GM21737 (cell line): ENCODE measurements around the gene SCTR.
A peak's percentile ranks its signal among the peaks of the same experiment; 100 is the strongest.

Experiments
- ATAC-seq: cut with Tn5 transposase; IDR thresholded peaks from one replicate; pipeline ENCODE4 v1.9.1; 2021; ENCODE audit warnings: mild to moderate bottlenecking, moderate library complexity; ENCODE audit not compliant: unreplicated experiment

The SCTR gene

GRCh38 chr2:119525614-119526013, 1.3 kb upstream of the SCTR start:
- ATAC-seq = no peak

- ATAC-seq = no peak
Observed at GRCh38 chr2:119523383-119523951, 816 bp downstream of the SCTR start.

GRCh38 chr2:119522671-119523070, 1.6 kb downstream of the SCTR start:
- no peak for ATAC-seq

GRCh38 chr2:119521433-119522050, 2.7 kb downstream of the SCTR start:
- no peak for ATAC-seq

- no peak for ATAC-seq
Observed at GRCh38 chr2:119520696-119521432, 3.4 kb downstream of the SCTR start.

- ATAC-seq = no peak
Observed at GRCh38 chr2:119519057-119519408, 5.2 kb downstream of the SCTR start.

- ATAC-seq = no peak
Observed at GRCh38 chr2:119518401-119519056, 5.8 kb downstream of the SCTR start.

- peak; percentile 76 for ATAC-seq
Observed at GRCh38 chr2:119517433-119517832, 6.8 kb downstream of the SCTR start.

GRCh38 chr2:119516121-119516520, 8.2 kb downstream of the SCTR start:
- ATAC-seq = no peak

GRCh38 chr2:119513832-119514231, 10.5 kb downstream of the SCTR start:
- ATAC-seq = no peak

GRCh38 chr2:119512946-119513345, 11.3 kb downstream of the SCTR start:
- ATAC-seq = no peak

GRCh38 chr2:119511989-119512388, 12.3 kb downstream of the SCTR start:
- no peak for ATAC-seq

- no peak for ATAC-seq
Observed at GRCh38 chr2:119508756-119509155, 15.5 kb downstream of the SCTR start.

- ATAC-seq = no peak
Observed at GRCh38 chr2:119496682-119497081, 27.6 kb downstream of the SCTR start.

- ATAC-seq = no peak
Observed at GRCh38 chr2:119495948-119496347, 28.3 kb downstream of the SCTR start.

- ATAC-seq = no peak
Observed at GRCh38 chr2:119494163-119494790, 30.0 kb downstream of the SCTR start.

GRCh38 chr2:119491776-119492525, 32.3 kb downstream of the SCTR start:
- ATAC-seq = no peak

GRCh38 chr2:119490653-119491195, 33.6 kb downstream of the SCTR start:
- ATAC-seq = no peak

- no peak for ATAC-seq
Observed at GRCh38 chr2:119490106-119490505, 34.2 kb downstream of the SCTR start.

GRCh38 chr2:119489232-119489952, 34.9 kb downstream of the SCTR start:
- ATAC-seq = no peak
